Activated B cell treated with CpG ODN at 0.5 μM for 24 hours (primary cell): ENCODE measurements around the gene IFT52. TPM values are rescaled to one million over a fixed set of nuclear protein-coding genes. Genes with fewer than 3 reads are reported as not detected.

ENCODE experiments used
- ATAC-seq: fragments of 200-7000 bp; cut with Tn5 transposase; one replicate; pipeline ENCODE4 v1.10.0; 2021; ENCODE audit warnings: low read depth, mild to moderate bottlenecking, moderate library complexity
- CTCF ChIA-PET: fragments of 350-600 bp; sonication (Branson Sonifier 250); formaldehyde crosslinking; loops from one replicate; lab custom pipeline; 2021; ENCODE audit warnings: antibody characterized with exemption; lab: Charles Lee
- POLR2A ChIA-PET: fragments of 350-600 bp; sonication (Branson Sonifier 250); formaldehyde crosslinking; loops from one replicate; lab custom pipeline; 2021; ENCODE audit warnings: antibody characterized with exemption; lab: Charles Lee
- DNase-seq: peaks from one replicate; pipeline ENCODE4 v3.0.0; 2022
- H3K27ac Mint-ChIP-seq: one replicate; pipeline ENCODE4 v1.8.0; 2020; ENCODE audit warnings: mixed read lengths
- H3K27me3 Mint-ChIP-seq: one replicate; pipeline ENCODE4 v1.8.0; 2021; ENCODE audit warnings: mixed read lengths
- H3K36me3 Mint-ChIP-seq: one replicate; pipeline ENCODE4 v1.8.0; 2021; ENCODE audit warnings: low read depth, mixed read lengths
- H3K4me1 Mint-ChIP-seq: one replicate; pipeline ENCODE4 v1.8.0; 2021; ENCODE audit warnings: mixed read lengths
- H3K4me3 Mint-ChIP-seq: one replicate; pipeline ENCODE4 v1.8.0; 2020; ENCODE audit warnings: mild to moderate bottlenecking, mixed read lengths
- H3K9me3 Mint-ChIP-seq: one replicate; pipeline ENCODE4 v1.8.0; 2020; ENCODE audit warnings: mixed read lengths
- CTCF ChIP-seq: fragments of 200-600 bp; IDR thresholded peaks from one replicate; pipeline ENCODE4 v1.8.0; 2022; ENCODE audit warnings: antibody characterized with exemption, mild to moderate bottlenecking
- intact Hi-C: fragments of 100-400 bp; cut with micrococcal nuclease; formaldehyde crosslinking; loops from one replicate; pipeline ENCODE4 v1.15.1; 2024
- total RNA-seq: library from RNA; stranded (reverse); gene quantifications from 2 replicates; pipeline ENCODE4 v1.2.3, GENCODE V29; 2022

IFT52 gene
- total RNA-seq = 18.7 and 20.8 TPM in 2 replicates

GRCh38 chr20:43590392-43591303 is at the start of gene IFT52:
Gene IFT52, plus strand, starts transcription at chr20:43590937. Its CDS starts 3,762 bp downstream, at chr20:43594699.
- peak within 1 kb of the TSS; percentile 94 for H3K4me3 Mint-ChIP-seq
- intact Hi-C loops = loop anchor here (1.0 to 2.0 kb wide), 6 partner anchors 76 to 620 kb away; partner anchors contain the start of genes MYBL2, OSER1 and SRSF6
- peak within 1 kb of the TSS; percentile 95 for H3K27ac Mint-ChIP-seq
- H3K4me1 Mint-ChIP-seq = peaks cover 17% of the 10 kb centered on the region
- H3K27me3 Mint-ChIP-seq = peaks cover 2% of the 10 kb centered on the region
- ATAC-seq (peak; percentile 97), DNase-seq (peak; percentile 83)
- H3K36me3 Mint-ChIP-seq = peaks cover 15% of the 10 kb centered on the region
- no peak for TF ChIP-seq CTCF
- CTCF ChIA-PET = interaction anchor here (1.2 to 2.7 kb wide), 3 partner anchors 52 to 101 kb away, joined by 3 to 10 read pairs (median 4); no protein-coding TSS in a partner anchor
- POLR2A ChIA-PET = interaction anchor here (0.5 to 2.9 kb wide), 19 partner anchors 15 to 1938 kb away, joined by 3 to 21 read pairs (median 4); partner anchors contain the start of genes MYBL2, SRSF6, TTPAL and YWHAB
- no peaks in the 10 kb centered on the region for H3K9me3 Mint-ChIP-seq

DNA sequence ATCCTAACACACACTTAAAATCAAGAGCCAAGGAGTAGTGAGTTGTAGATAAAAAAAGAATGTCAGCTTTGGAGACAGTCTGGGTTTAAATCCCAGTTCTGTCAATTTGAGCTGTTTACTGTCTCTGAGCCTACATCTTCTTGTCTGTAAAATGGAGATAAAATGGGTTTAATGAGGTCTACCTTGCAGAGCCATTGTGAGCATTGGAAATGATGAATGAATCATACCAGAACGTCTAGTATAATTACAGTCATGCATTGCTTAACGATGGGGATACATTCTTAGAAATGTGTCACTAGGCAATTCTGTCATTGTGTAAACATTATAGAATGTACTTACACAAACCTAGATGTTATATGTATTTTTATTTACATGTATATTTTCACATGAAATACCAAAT is 49.5 kb upstream of the IFT52 start:
- CTCF ChIA-PET = interaction anchor here (1.7 kb wide), 1 partner anchor 151 kb away, joined by 5 read pairs; no protein-coding TSS in a partner anchor
- intact Hi-C loops = no loop called here
- H3K27me3 Mint-ChIP-seq = no peaks in the 10 kb centered on the region
- POLR2A ChIA-PET = no interaction called here
- no peak for ATAC-seq
- no peaks in the 10 kb centered on the region for H3K9me3 Mint-ChIP-seq
- no peak overlapping the region for H3K27ac Mint-ChIP-seq
- peaks cover 14% of the 10 kb centered on the region for H3K36me3 Mint-ChIP-seq
- H3K4me3 Mint-ChIP-seq = no peak overlapping the region
- H3K4me1 Mint-ChIP-seq = no peaks in the 10 kb centered on the region
- TF ChIP-seq CTCF = no peak
- no peak for DNase-seq

DNA sequence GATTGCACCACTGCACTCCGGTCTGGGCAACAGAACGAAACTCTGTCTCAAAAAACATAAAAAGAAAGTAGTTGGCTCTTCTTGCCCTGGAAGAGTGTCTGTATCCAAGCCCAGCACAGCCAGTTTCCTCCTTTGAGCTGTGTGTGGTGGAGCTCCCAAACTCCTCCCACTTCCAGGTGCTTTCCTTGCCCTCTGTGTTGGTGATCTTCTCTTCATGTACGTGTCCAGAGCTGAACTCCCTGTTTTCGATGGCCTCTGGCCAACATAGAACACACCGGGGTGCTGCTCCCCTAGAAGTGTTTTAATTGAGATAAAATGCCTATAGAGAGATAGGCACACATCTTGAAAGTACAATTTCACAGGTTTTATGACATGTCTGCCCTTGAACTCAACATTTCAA is 48.6 kb upstream of the IFT52 start:
- H3K4me1 Mint-ChIP-seq = no peaks in the 10 kb centered on the region
- ChIA-PET POLR2A (interaction anchor here (0.7 kb wide), 1 partner anchor 64 kb away, joined by 3 read pairs; no protein-coding TSS in a partner anchor), CTCF (interaction anchor here (0.5 to 1.7 kb wide), 4 partner anchors 124 to 1144 kb away, joined by 3 to 5 read pairs (median 4); no protein-coding TSS in a partner anchor)
- no peak overlapping the region for H3K27ac Mint-ChIP-seq
- H3K9me3 Mint-ChIP-seq = no peaks in the 10 kb centered on the region
- peaks cover 14% of the 10 kb centered on the region for H3K36me3 Mint-ChIP-seq
- H3K27me3 Mint-ChIP-seq = no peaks in the 10 kb centered on the region
- intact Hi-C loops = no loop called here
- no peak for DNase-seq
- no peak for ATAC-seq
- no peak overlapping the region for H3K4me3 Mint-ChIP-seq
- TF ChIP-seq CTCF = no peak

DNA sequence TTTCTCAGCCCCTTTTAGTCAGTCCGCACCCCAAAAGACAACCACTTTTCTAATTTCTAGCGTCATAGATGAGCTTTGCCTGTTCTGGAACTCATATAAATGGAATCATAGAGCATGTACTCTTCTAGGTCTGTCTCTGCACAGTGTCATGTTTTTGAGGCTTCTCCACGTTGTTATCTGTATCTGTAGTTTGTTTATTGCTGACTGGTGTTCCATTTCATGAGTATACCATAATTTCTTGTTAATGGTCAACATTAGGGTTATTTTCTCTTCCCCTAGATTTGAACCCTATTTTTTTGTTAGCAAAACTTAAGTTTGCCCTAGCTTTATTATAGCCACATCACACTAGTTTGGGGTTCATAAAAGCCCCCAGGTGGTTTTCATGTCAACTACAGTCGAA is 48.1 kb upstream of the IFT52 start:
- H3K27me3 Mint-ChIP-seq = no peaks in the 10 kb centered on the region
- H3K36me3 Mint-ChIP-seq = peaks cover 16% of the 10 kb centered on the region
- ChIA-PET POLR2A (interaction anchor here (0.7 kb wide), 1 partner anchor 65 kb away, joined by 3 read pairs; no protein-coding TSS in a partner anchor), CTCF (interaction anchor here (0.6 to 0.8 kb wide), 2 partner anchors 149 to 1143 kb away, joined by 3 read pairs; no protein-coding TSS in a partner anchor)
- no peak for TF ChIP-seq CTCF
- no peaks in the 10 kb centered on the region for H3K4me1 Mint-ChIP-seq
- intact Hi-C loops = no loop called here
- ATAC-seq = no peak
- DNase-seq = no peak
- H3K4me3 Mint-ChIP-seq = no peak overlapping the region
- peaks cover 4% of the 10 kb centered on the region for H3K9me3 Mint-ChIP-seq
- no peak overlapping the region for H3K27ac Mint-ChIP-seq
